IPS-15b (cell line): ENCODE data around the gene GALNT18.

Experiments used
- H3K27me3 ChIP-seq: one replicate; pipeline ENCODE4 v1.6.1; 2013; ENCODE audit warnings: low read length; ENCODE audit not compliant: control insufficient read depth, insufficient read depth
- H3K36me3 ChIP-seq: one replicate; pipeline ENCODE4 v1.6.1; 2013; ENCODE audit warnings: low read length; ENCODE audit not compliant: control insufficient read depth, insufficient read depth
- H3K4me1 ChIP-seq: one replicate; pipeline ENCODE4 v1.6.1; 2013; ENCODE audit warnings: mild to moderate bottlenecking, low read length; ENCODE audit not compliant: control insufficient read depth, insufficient read depth
- H3K4me3 ChIP-seq: one replicate; pipeline ENCODE4 v1.5.1; 2013; ENCODE audit warnings: low read depth, low read length
- H3K9ac ChIP-seq: one replicate; pipeline ENCODE4 v1.6.1; 2013; ENCODE audit warnings: low read depth, mild to moderate bottlenecking, low read length
- H3K9me3 ChIP-seq: one replicate; pipeline ENCODE4 v1.6.1; 2013; ENCODE audit warnings: mild to moderate bottlenecking, low read length; ENCODE audit not compliant: control insufficient read depth, insufficient read depth

GALNT18 gene

GRCh38 chr11:11572386-11572785 lies 49.4 kb downstream of the GALNT18 start:
- H3K9ac ChIP-seq = no peak overlapping the region
- no peaks in the 10 kb centered on the region for H3K4me1 ChIP-seq
- no peak overlapping the region for H3K4me3 ChIP-seq
- no peaks in the 10 kb centered on the region for H3K9me3 ChIP-seq
- H3K27me3 ChIP-seq = no peaks in the 10 kb centered on the region
- no peaks in the 10 kb centered on the region for H3K36me3 ChIP-seq

GRCh38 chr11:11571893-11572292 lies 49.9 kb downstream of the GALNT18 start:
- H3K9me3 ChIP-seq = no peaks in the 10 kb centered on the region
- no peak overlapping the region for H3K9ac ChIP-seq
- no peaks in the 10 kb centered on the region for H3K27me3 ChIP-seq
- no peaks in the 10 kb centered on the region for H3K36me3 ChIP-seq
- H3K4me3 ChIP-seq = no peak overlapping the region
- H3K4me1 ChIP-seq = no peaks in the 10 kb centered on the region

DNA sequence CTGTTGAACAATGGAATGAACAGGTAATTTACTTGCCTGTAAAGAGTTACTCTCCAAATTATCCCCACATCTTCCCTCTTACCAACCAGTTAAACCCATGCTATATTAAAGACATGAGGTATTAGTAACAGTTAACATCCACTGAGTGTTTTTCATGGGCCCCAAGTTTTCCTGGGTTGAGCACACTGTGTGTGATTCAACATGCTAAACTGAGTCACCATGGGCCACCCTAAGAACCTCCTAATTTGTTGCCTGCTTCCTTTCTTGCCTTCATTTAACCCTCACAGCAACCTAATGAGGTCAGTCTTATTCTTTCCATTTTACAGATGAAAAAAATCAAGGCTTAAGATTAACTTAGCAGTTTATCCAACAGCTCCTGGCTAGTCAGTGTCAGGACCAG lies 51.0 kb downstream of the GALNT18 start:
- H3K4me3 ChIP-seq = no peak overlapping the region
- H3K27me3 ChIP-seq = no peaks in the 10 kb centered on the region
- no peaks in the 10 kb centered on the region for H3K9me3 ChIP-seq
- no peak overlapping the region for H3K9ac ChIP-seq
- no peaks in the 10 kb centered on the region for H3K4me1 ChIP-seq
- H3K36me3 ChIP-seq = no peaks in the 10 kb centered on the region

DNA sequence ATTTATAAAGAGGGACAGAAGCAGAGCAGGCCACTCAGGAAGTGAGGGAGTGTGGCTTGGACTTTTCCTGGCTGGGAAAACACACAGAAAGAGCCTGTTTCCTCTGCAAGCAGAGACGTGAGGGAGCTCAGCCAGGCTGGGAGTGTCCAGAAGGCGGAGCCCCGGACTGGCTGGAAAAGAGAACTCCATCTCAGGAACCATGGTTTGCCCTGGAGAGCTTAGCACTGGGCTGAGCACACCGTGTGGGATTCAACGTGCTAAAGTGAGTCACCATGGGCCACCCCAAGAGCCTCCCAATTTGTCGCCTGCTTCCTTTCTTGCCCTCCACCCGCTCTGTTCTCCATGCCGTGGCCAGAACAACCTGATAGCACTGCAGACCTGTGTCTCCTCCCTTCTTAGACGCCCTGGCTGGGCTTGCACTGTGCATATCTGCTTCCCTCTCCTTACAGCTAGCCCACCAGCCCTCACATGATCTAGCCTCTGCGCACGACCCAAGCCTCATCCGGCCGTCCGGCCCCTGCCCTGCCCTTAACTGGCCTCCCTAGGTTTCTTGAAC lies 51.8 kb downstream of the GALNT18 start:
- Histone ChIP-seq H3K9me3 (no peaks in the 10 kb centered on the region), H3K4me3 (no peak overlapping the region), H3K27me3 (no peaks in the 10 kb centered on the region), H3K9ac (no peak overlapping the region), H3K4me1 (no peaks in the 10 kb centered on the region), H3K36me3 (no peaks in the 10 kb centered on the region)

DNA sequence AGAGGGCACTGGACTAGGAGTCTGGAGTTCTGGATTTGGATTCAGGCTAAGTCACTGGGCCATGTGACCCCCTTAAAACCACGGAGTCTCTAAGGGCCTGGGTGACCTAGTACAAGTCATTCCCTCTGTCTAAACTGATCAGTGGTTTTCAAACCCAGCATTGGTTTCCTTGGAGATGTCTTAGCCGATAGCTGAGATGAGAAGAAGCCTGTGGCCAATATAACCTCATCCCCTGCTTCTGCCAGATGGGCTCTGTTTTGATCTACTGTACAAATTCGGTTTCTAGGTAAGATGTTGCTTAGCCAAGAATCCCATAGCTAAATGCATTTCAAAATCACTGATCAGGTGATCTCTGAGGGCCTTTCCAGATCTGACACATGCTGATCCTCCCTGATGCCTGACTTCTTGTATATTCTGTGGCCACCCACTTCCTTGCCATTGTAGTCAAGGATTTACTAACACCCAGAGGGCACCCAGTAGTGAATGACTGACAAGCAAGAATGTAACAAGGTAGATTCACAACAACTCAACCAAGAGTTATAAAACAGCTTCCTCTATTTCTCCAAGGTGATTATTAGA lies 53.1 kb downstream of the GALNT18 start:
- Histone ChIP-seq H3K27me3 (no peaks in the 10 kb centered on the region), H3K9me3 (no peaks in the 10 kb centered on the region), H3K9ac (no peak overlapping the region), H3K4me3 (no peak overlapping the region), H3K36me3 (no peaks in the 10 kb centered on the region), H3K4me1 (no peaks in the 10 kb centered on the region)

- Histone ChIP-seq H3K4me1 (no peaks in the 10 kb centered on the region), H3K27me3 (no peaks in the 10 kb centered on the region), H3K36me3 (no peaks in the 10 kb centered on the region), H3K9me3 (no peaks in the 10 kb centered on the region), H3K4me3 (no peak overlapping the region), H3K9ac (no peak overlapping the region)
Observed at GRCh38 chr11:11567936-11568650, 53.7 kb downstream of the GALNT18 start.

DNA sequence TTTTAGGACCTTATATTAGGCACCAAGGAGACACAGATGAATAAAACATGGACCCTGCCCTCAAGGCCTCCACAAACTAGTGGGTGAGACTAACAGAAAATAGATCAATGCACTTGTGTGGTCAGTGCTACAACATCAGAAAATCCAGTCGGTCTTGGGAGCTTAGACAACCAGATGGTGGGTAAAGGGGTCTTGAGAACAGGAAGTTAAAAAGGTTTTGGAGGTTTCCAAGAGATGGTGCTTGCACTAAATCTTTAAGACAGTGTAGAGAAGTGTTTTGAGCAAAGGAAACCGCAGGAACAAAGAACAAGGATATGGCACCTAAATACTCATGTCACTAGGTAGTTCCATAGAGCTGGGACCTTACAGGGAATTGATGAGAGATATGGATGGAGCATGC lies 56.2 kb downstream of the GALNT18 start:
- Histone ChIP-seq H3K4me3 (no peak overlapping the region), H3K9ac (no peak overlapping the region), H3K4me1 (no peaks in the 10 kb centered on the region), H3K27me3 (no peaks in the 10 kb centered on the region), H3K9me3 (no peaks in the 10 kb centered on the region), H3K36me3 (no peaks in the 10 kb centered on the region)

- no peaks in the 10 kb centered on the region for H3K9me3 ChIP-seq
- H3K4me3 ChIP-seq = no peak overlapping the region
- no peaks in the 10 kb centered on the region for H3K4me1 ChIP-seq
- no peaks in the 10 kb centered on the region for H3K36me3 ChIP-seq
- H3K9ac ChIP-seq = no peak overlapping the region
- H3K27me3 ChIP-seq = no peaks in the 10 kb centered on the region
Observed at GRCh38 chr11:11563200-11563975, 58.4 kb downstream of the GALNT18 start.

DNA sequence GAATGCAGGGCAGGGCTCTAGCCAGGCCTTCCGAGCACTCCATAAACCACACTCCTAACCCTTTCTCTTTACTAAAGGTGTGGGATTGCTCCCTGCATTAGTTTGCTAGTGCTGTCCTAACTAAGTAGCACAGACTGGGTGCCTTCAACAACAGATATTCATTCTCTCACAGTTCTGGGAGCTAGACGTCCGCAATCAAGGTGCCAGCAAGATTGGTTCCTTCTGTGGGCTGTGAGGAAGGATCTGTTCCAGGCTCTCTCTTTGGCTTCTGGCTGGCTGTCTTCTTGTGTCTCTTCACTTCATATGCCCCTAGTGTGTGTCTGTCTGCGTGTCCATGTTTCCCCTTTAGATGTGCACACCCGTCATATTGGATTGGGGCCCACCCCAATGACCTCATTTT lies 59.8 kb downstream of the GALNT18 start:
- Histone ChIP-seq H3K9me3 (no peaks in the 10 kb centered on the region), H3K27me3 (no peaks in the 10 kb centered on the region), H3K36me3 (no peaks in the 10 kb centered on the region)

GRCh38 chr11:11558826-11559225 lies 63.0 kb downstream of the GALNT18 start:
- H3K36me3 ChIP-seq = no peaks in the 10 kb centered on the region
- H3K4me3 ChIP-seq = no peak overlapping the region
- no peaks in the 10 kb centered on the region for H3K27me3 ChIP-seq
- H3K9me3 ChIP-seq = no peaks in the 10 kb centered on the region
- H3K9ac ChIP-seq = no peak overlapping the region
- H3K4me1 ChIP-seq = no peaks in the 10 kb centered on the region

More for the DNA sequence above, 59.8 kb downstream of the GALNT18 start:
- Histone ChIP-seq H3K4me1 (no peaks in the 10 kb centered on the region), H3K9ac (no peak overlapping the region), H3K4me3 (no peak overlapping the region)

- Histone ChIP-seq H3K9ac (no peak overlapping the region), H3K4me3 (no peak overlapping the region), H3K4me1 (no peaks in the 10 kb centered on the region), H3K36me3 (no peaks in the 10 kb centered on the region), H3K9me3 (no peaks in the 10 kb centered on the region), H3K27me3 (no peaks in the 10 kb centered on the region)
Observed at GRCh38 chr11:11558396-11558795, 63.4 kb downstream of the GALNT18 start.
